ENCODE measurements around the gene MYOF. TPM values are rescaled to one million over a fixed set of nuclear protein-coding genes. Genes with fewer than 3 reads are reported as not detected.
A peak's percentile ranks its signal among the peaks of the same experiment; 100 is the strongest.

MYOF gene
- 10 to 100 TPM; 55.0 to 90.7 (median 85.5) TPM for total RNA-seq
- long read RNA-seq, donor 1, partial matches to known transcripts = 4 of 8 reads
- long read RNA-seq, donor 1, other reads (novel, unspliced or antisense) = 4 of 8 reads
- long read RNA-seq, donor 2, partial matches to known transcripts = 10 of 19 reads
- long read RNA-seq, donor 2, other reads (novel, unspliced or antisense) = 7 of 19 reads

DNA sequence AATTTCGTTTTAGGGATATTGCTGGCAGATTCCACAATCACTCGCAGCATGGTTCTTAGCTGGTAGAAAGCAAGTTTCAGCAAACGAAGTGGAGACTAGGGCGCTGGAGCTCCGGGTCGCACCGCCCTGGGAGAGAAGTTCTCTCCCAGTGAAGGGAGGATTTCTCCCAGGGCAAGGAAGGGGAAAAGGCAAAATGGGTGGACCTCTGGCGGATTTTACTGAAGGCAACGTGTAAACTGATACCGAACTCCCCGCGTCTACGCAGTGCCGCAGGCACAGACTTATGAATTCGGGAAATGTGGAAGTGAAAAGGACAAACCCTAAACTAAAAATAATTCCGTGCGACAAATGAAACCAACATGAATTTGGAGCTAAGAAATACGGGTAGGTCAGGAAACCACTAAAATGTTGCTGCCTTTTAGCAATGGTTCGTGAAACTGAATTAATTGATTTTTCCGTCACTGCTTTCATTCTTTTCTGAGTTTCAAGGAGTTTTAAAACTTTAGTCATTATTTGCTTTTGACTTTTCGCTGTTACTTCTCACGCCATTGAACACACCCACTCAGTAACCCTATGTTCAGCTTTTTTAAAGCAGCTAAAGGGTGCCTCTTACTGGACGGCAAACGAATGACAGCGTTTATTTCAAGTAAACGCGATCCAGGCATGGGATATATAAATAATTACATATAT lies at the start of gene MYOF:
Gene MYOF, minus strand, starts transcription at position 190 of the 690 bp plus-strand sequence. Its CDS starts 140 bp downstream, at position 50.
- no peaks in the 10 kb centered on the region for H3K9me3 ChIP-seq
- TF ChIP-seq, protein P1, sequence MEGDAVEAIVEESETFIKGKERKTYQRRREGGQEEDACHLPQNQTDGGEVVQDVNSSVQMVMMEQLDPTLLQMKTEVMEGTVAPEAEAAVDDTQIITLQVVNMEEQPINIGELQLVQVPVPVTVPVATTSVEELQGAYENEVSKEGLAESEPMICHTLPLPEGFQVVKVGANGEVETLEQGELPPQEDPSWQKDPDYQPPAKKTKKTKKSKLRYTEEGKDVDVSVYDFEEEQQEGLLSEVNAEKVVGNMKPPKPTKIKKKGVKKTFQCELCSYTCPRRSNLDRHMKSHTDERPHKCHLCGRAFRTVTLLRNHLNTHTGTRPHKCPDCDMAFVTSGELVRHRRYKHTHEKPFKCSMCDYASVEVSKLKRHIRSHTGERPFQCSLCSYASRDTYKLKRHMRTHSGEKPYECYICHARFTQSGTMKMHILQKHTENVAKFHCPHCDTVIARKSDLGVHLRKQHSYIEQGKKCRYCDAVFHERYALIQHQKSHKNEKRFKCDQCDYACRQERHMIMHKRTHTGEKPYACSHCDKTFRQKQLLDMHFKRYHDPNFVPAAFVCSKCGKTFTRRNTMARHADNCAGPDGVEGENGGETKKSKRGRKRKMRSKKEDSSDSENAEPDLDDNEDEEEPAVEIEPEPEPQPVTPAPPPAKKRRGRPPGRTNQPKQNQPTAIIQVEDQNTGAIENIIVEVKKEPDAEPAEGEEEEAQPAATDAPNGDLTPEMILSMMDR (IDR thresholded peaks at IDR 0.05) = peak; percentile 21
- H3K4me3 ChIP-seq = peak within 1 kb of the TSS; percentile 21
- intact Hi-C loops (cut with DNase I, micrococcal nuclease) = loop anchor here (2.0 to 5.0 kb wide), 2 partner anchors 105 kb away; no protein-coding TSS in a partner anchor
- ATAC-seq (peak; percentile 90), DNase-seq (peak in 2 of 3 donors; percentile 72 to 83)
- H3K36me3 ChIP-seq (ENCODE audit: low read depth) = no peaks in the 10 kb centered on the region
- no peaks in the 10 kb centered on the region for H3K4me1 ChIP-seq (ENCODE audit: low read depth)

DNA sequence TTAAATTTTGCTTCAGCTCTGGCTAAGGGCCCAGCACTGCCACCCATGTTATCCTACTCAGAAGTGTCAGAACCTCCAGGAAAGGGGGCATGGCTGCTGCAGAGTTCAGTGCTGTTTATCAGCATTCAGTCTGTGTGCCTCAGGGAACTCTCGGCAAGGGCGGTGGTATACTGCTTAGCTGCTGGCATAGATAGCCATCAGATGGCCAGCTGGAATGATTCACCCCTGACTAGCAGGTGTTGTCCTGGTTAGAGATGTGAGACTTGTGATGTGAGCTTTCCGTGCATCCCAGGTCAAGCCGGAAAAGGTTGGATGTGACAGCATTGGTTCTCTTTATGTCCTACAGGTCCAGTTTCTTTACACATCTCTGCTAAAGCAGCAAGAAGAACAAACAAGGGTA lies 36.4 kb upstream of the MYOF start:
- intact Hi-C loops (cut with DNase I, micrococcal nuclease) = no loop called here
- Histone ChIP-seq H3K9me3 (no peaks in the 10 kb centered on the region), H3K4me3 (no peak overlapping the region), H3K36me3 (ENCODE audit: low read depth) (no peaks in the 10 kb centered on the region), H3K4me1 (ENCODE audit: low read depth) (no peaks in the 10 kb centered on the region)
- TF ChIP-seq, protein P1 (IDR thresholded peaks at IDR 0.05) = no peak
- DNase-seq (no peak), ATAC-seq (no peak)

DNA sequence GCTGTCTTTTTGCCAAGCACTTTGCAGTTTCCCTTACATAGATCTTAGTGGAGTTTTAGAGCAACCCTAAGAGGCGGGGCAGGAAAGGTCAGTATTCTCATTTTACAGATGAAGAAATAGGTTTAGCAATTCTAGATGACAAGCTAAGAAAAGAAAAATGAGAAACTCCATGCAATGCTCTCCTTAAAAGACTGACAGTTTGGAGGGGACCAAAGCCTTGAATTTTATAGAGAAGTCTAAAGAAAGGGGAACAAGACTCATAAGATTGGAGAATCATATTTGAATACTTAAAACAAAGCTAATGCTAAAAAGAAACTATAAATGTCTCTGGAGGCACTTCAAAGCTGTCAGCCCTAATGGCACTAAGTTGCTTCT lies 33.9 kb upstream of the MYOF start:
- ATAC-seq (no peak), DNase-seq (no peak)
- Histone ChIP-seq H3K4me3 (no peak overlapping the region), H3K4me1 (ENCODE audit: low read depth) (no peaks in the 10 kb centered on the region), H3K9me3 (no peaks in the 10 kb centered on the region), H3K36me3 (ENCODE audit: low read depth) (no peaks in the 10 kb centered on the region)
- TF ChIP-seq, protein P1 (IDR thresholded peaks at IDR 0.05) = no peak
- intact Hi-C loops (cut with DNase I, micrococcal nuclease) = no loop called here

DNA sequence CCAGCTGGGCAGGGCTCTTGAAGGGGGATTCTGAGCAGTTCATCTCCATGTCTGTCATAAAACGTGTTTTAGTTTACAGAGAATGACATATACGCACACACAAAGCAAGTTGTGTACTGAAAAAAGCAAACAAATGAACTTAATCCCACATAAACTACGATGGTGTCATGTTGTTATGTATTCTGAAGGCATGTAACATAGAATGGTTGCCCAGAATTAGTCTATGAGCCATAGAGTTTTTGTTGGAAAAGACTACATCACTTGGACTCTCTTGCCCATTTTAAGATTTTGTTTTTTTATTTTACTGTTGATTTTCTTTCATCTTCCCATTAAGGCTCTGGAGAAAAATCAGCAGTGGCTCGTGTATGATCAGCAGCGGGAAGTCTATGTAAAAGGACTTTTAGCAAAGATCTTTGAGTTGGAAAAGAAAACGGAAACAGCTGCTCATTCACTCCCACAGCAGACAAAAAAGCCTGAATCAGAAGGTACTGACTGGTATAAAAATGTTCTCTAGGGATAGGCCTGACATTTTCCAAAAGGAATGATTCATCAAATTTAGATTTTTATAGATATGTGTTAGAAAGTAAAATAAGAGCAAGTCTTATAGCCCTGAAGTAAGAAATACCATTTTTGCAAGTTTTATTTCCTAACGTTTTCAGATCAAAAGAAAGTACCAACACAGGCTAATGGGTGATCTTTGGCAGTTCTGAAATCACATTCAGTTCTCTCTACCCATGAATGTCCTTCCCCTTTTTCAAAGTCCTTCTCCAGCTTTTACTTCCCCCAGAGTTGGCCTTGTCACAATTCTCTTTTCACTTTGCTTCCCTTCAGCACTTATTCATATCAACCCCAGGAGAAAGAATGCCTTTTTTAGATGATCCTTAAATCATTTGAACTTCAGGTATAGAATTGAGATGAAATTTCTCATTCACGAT lies 33.2 kb upstream of the MYOF start:
- intact Hi-C loops (cut with DNase I, micrococcal nuclease) = no loop called here
- no peaks in the 10 kb centered on the region for H3K4me1 ChIP-seq (ENCODE audit: low read depth)
- ATAC-seq = no peak
- TF ChIP-seq, protein P1 (IDR thresholded peaks at IDR 0.05) = no peak
- H3K4me3 ChIP-seq = no peak overlapping the region
- no peaks in the 10 kb centered on the region for H3K36me3 ChIP-seq (ENCODE audit: low read depth)
- no peaks in the 10 kb centered on the region for H3K9me3 ChIP-seq
- DNase-seq = no peak

DNA sequence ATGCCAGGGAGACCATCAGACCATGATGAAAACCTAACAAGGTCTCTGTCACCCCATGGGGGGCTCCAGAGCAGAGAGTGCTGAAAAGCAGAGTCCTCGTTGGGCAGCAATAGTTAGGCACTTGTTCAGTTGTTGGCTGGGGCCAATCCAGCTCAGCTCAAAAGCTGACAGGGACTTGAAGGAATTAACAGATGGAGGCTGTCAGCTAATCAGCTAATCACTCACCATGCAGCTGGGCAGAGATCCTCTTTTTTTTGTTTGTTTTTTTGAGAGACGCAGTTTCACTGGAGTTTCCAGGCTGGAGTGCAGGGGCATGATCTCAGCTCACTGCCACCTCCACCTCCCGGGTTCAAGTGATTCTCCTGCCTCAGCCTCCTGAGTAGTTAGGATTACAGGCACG lies 32.4 kb upstream of the MYOF start:
- TF ChIP-seq, protein P1 (IDR thresholded peaks at IDR 0.05) = no peak
- intact Hi-C loops (cut with DNase I, micrococcal nuclease) = no loop called here
- no peaks in the 10 kb centered on the region for H3K9me3 ChIP-seq
- no peaks in the 10 kb centered on the region for H3K36me3 ChIP-seq (ENCODE audit: low read depth)
- DNase-seq (no peak), ATAC-seq (no peak)
- no peak overlapping the region for H3K4me3 ChIP-seq
- H3K4me1 ChIP-seq (ENCODE audit: low read depth) = no peaks in the 10 kb centered on the region
